Measurements from ENCODE around the gene CLEC2D. TPM values are rescaled to one million over a fixed set of nuclear protein-coding genes. Genes with fewer than 3 reads are reported as not detected.

CLEC2D gene
- total RNA-seq, 1 donor from 2014 or later, result 12.9 TPM

GRCh38 chr12:9634177-9634803 lies 35.2 kb upstream of the CLEC2D start:
- Histone ChIP-seq H3K9me3 (no peaks in the 10 kb centered on the region), H3K36me3 (no peaks in the 10 kb centered on the region), H3K27me3 (no peaks in the 10 kb centered on the region), H3K4me1 (peaks cover 6% of the 10 kb centered on the region), H3K27ac (no peak overlapping the region), H3K4me3 (no peak overlapping the region)
- ATAC-seq, result peak; percentile 84
- no peak for DNase-seq
- intact Hi-C loops (cut with DNase I), result loop anchor here (10.0 kb wide), 1 partner anchor 71 kb away; no protein-coding TSS in a partner anchor
- peak; percentile 78 for TF ChIP-seq CTCF (IDR thresholded peaks at IDR 0.05)

GRCh38 chr12:9634969-9635754 lies 34.4 kb upstream of the CLEC2D start:
- DNase-seq, result no peak
- ATAC-seq, result peak; percentile 37
- no peak overlapping the region for H3K4me3 ChIP-seq
- H3K9me3 ChIP-seq, result no peaks in the 10 kb centered on the region
- H3K27me3 ChIP-seq, result no peaks in the 10 kb centered on the region
- intact Hi-C loops (cut with DNase I), result loop anchor here (10.0 kb wide), 1 partner anchor 70 kb away; no protein-coding TSS in a partner anchor
- H3K36me3 ChIP-seq, result no peaks in the 10 kb centered on the region
- H3K4me1 ChIP-seq, result peaks cover 6% of the 10 kb centered on the region
- TF ChIP-seq CTCF (IDR thresholded peaks at IDR 0.05), result no peak
- H3K27ac ChIP-seq, result no peak overlapping the region

- peaks cover 6% of the 10 kb centered on the region for H3K4me1 ChIP-seq
- H3K36me3 ChIP-seq, result no peaks in the 10 kb centered on the region
- H3K27ac ChIP-seq, result no peak overlapping the region
- DNase-seq (no peak), ATAC-seq (no peak)
- H3K9me3 ChIP-seq, result no peaks in the 10 kb centered on the region
- intact Hi-C loops (cut with DNase I), result loop anchor here (10.0 kb wide), 1 partner anchor 69 kb away; no protein-coding TSS in a partner anchor
- no peaks in the 10 kb centered on the region for H3K27me3 ChIP-seq
- no peak overlapping the region for H3K4me3 ChIP-seq
- no peak for TF ChIP-seq CTCF (IDR thresholded peaks at IDR 0.05)
Measured at GRCh38 chr12:9636150-9636850, 33.2 kb upstream of the CLEC2D start.

GRCh38 chr12:9636851-9637206 lies 32.7 kb upstream of the CLEC2D start:
- H3K4me1 ChIP-seq, result peaks cover 6% of the 10 kb centered on the region
- DNase-seq (no peak), ATAC-seq (no peak)
- H3K27me3 ChIP-seq, result no peaks in the 10 kb centered on the region
- no peaks in the 10 kb centered on the region for H3K9me3 ChIP-seq
- no peak for TF ChIP-seq CTCF (IDR thresholded peaks at IDR 0.05)
- no peak overlapping the region for H3K27ac ChIP-seq
- H3K4me3 ChIP-seq, result no peak overlapping the region
- intact Hi-C loops (cut with DNase I), result loop anchor here (10.0 kb wide), 1 partner anchor 68 kb away; no protein-coding TSS in a partner anchor
- H3K36me3 ChIP-seq, result no peaks in the 10 kb centered on the region

- TF ChIP-seq CTCF (IDR thresholded peaks at IDR 0.05), result no peak
- DNase-seq, result no peak
- intact Hi-C loops (cut with DNase I), result no loop called here
Measured at GRCh38 chr12:9640024-9640423, 29.5 kb upstream of the CLEC2D start.

More at GRCh38 chr12:9640024-9640423, 29.5 kb upstream of the CLEC2D start:
- H3K27ac ChIP-seq, result no peak overlapping the region
- H3K27me3 ChIP-seq, result no peaks in the 10 kb centered on the region
- ATAC-seq, result no peak
- peaks cover 6% of the 10 kb centered on the region for H3K4me1 ChIP-seq
- no peaks in the 10 kb centered on the region for H3K9me3 ChIP-seq
- H3K36me3 ChIP-seq, result no peaks in the 10 kb centered on the region
- H3K4me3 ChIP-seq, result no peak overlapping the region

Measured in upper lobe of right lung (tissue), 1 donor.